Right lobe of liver (tissue), 4 donors: ENCODE measurements around the gene LARP4B.

ENCODE experiments used
- POLR2A ChIP-seq: fragments of 450-650 bp; IDR thresholded peaks from one replicate; pipeline ENCODE4 v1.6.1; 2017; ENCODE audit warnings: antibody characterized with exemption, mild to moderate bottlenecking
- TF ChIP-seq, protein P1 (sequence below), 4 donors: fragments of 200-600 bp in 3 of 4; fragments of 450-650 bp in 1 of 4; IDR thresholded peaks; one replicate each; pipeline versions ENCODE4 v1.5.1 to v1.8.0; 2016 to 2022; ENCODE audit warnings: antibody characterized with exemption in 4 of 4, mild to moderate bottlenecking in 2 of 4
- donor health status: DM: no; HTN: no; CAD: no.
- donor health status: DM: no; HTN: no; CAD: no.
- donor health status: DM: no; HTN: yes; CAD: no.

DNA sequence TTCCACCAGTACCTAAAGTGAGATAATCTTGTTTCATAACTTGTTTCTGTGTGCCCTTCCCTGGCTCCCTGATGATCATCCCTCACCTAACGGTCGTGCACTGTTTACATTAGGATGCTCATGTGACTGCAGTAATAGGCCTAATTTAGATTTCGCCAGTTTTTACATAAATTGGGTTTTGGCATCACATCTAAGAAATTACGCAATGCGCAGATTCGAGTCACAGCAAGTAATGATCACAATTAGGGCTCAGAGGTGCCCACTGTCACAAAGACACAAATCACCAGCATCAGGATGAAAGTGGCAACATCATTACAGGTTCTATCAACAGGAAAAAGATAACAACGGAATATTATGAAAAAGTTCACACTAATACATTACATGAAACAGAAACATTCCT, 94.7 kb downstream of the LARP4B start:
- TF ChIP-seq POLR2A: no peak
- TF ChIP-seq, protein P1, sequence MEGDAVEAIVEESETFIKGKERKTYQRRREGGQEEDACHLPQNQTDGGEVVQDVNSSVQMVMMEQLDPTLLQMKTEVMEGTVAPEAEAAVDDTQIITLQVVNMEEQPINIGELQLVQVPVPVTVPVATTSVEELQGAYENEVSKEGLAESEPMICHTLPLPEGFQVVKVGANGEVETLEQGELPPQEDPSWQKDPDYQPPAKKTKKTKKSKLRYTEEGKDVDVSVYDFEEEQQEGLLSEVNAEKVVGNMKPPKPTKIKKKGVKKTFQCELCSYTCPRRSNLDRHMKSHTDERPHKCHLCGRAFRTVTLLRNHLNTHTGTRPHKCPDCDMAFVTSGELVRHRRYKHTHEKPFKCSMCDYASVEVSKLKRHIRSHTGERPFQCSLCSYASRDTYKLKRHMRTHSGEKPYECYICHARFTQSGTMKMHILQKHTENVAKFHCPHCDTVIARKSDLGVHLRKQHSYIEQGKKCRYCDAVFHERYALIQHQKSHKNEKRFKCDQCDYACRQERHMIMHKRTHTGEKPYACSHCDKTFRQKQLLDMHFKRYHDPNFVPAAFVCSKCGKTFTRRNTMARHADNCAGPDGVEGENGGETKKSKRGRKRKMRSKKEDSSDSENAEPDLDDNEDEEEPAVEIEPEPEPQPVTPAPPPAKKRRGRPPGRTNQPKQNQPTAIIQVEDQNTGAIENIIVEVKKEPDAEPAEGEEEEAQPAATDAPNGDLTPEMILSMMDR (IDR thresholded peaks at IDR 0.05): no peak
